Epithelial cell of prostate (primary cell): Measurements from ENCODE around the gene SLC6A18.
"Not testable (repeated sequence)": the region's sequence is repeated elsewhere in the genome, so short reads cannot be mapped to it uniquely, and the experiment has no call there.

ENCODE experiments used
- DNase-seq: peaks from one replicate; pipeline ENCODE4 v3.0.0-alpha.2; 2011; ENCODE audit warnings: low read depth, low spot score
- H3K27ac ChIP-seq: fragments of 450-650 bp; 2 replicates; pipeline ENCODE4 v1.5.1; 2017; ENCODE audit warnings: mild to moderate bottlenecking

Gene SLC6A18

DNA sequence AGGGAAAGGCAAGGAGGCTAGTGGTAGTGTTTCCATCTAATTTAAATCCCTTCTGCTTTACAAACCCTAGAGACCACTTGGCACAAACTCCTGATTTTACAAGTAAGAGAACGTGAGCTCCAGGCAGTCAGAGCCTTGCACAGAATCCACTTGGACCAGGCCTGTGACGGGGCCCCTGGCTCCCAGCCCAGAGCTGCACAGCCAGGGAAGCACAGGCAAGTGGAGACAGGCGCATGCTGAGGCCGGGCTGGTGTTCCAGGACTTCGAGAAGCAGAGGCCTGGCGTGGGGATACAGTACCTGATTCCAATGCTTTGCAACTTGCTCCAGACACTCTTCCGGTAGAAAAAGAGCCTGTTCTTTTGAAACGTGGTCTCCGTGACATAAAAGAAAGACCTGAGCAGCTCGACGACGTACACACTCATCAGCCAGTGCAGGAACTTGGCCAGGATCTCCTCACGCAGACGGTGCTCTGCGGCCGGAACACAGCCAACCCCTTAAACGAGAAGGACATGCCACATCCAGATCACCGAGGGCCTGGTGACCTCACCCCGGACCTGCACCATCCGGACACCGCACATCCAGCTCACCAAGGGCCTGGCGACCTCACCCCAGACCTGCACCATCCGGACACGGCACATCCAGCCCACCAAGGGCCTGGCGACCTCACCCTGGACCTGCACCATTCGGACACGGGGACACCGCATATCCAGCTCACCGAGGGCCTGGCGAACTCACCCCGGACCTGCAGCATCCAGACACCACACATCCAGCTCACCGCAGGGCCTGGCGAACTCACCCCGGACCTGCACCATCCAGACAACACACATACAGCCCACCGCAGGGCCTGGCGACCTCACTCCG is 57.2 kb downstream of the SLC6A18 start:
- DNase-seq: peak; percentile 41
- no peak overlapping the region for H3K27ac ChIP-seq

DNA sequence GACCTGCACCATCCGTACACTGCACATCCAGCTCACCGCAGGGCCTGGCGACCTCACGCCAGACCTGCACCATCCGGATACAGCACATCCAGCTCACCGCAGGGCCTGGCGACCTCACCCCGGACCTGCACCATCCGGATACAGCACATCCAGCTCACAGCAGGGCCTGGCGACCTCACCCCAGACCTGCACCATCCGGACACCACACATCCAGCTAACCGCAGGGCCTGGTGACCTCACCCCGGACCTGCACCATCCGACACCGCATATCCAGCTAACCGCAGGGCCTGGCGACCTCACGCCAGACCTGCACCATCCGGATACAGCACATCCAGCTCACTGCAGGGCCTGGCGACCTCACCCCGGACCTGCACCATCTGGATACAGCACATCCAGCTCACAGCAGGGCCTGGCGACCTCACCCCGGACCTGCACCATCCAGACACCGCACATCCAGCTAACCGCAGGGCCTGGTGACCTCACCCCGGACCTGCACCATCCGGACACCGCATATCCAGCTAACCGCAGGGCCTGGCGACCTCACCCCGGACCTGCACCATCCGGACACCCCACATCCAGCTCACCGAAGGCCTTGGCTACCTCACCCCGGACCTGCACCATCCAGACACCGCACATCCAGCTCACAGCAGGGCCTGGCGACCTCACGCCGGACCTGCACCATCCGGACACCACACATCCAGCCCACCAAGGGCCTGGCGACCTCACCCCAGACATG is 58.0 kb downstream of the SLC6A18 start:
- H3K27ac ChIP-seq, DNase-seq: not testable (repeated sequence)

DNA sequence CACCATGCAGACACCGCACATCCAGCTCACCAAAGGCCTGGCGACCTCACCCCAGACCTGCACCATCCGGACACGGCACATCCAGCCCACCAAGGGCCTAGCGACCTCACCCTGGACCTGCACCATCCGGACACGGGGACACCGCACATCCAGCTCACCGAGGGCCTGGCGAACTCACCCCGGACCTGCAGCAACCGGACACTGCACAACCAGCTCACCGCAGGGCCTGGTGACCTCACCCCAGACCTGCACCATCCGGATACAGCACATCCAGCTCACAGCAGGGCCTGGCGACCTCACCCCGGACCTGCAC is 58.5 kb downstream of the SLC6A18 start:
- not testable (repeated sequence) for H3K27ac ChIP-seq, DNase-seq

DNA sequence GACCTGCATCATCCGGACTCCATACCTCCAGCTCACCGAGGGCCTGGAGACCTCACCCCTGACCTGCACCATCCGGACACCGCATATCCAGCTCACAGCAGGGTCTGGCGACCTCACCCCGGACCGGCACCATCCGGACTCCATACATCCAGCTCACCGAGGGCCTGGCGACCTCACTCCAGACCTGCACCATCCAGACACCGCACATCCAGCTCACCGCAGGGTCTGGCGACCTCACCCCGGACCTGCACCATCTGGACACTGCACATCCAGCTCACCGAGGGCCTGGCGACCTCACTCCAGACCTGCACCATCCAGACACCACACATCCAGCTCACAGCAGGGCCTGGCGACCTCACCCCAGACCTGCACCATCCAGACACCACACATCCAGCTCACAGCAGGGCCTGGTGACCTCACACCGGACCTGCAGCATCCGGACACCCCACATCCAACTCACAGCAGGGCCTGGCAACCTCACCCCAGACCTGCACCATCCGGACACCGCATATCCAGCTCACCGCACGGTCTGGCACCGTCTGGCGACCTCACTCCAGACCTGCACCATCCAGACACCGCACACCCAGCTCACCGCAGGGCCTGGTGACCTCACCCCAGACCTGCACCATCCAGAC is 59.3 kb downstream of the SLC6A18 start:
- not testable (repeated sequence) for H3K27ac ChIP-seq, DNase-seq

DNA sequence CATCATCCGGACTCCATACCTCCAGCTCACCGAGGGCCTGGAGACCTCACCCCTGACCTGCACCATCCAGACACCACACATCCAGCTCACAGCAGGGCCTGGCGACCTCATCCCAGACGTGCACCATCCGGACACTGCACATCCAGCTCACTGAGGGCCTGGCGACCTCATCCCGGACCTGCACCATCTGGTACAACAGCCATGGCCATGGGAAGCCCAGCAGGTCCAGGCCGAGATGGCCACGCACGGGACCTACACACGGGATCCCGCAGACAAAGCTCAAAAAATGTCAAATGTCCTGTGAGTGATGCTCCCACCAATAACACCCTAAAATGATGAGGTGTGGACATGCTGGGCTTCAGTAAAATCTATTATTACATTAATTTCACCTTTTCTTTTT is 60.0 kb downstream of the SLC6A18 start:
- no peak for DNase-seq
- H3K27ac ChIP-seq: no peak overlapping the region

DNA sequence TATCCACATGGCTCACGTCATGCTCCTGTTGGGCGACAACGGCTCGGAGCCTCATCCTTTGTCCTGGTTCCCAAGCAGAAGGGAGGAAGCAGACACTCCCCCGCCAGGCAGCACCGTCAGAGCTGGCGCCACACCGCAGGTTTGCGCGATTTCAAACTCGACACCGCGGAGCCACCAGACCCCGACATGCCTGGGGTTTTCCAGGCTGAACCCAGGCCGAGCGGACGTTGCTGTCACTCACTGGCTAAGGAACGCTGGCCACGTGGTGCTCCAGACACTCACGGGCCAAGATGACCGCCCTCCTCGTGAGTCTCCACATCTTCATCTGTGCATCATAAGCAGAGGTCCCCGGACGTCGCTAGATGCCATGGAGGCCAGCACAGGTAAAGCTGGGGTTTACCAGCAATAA is 60.7 kb downstream of the SLC6A18 start:
- no peak for DNase-seq

DNA sequence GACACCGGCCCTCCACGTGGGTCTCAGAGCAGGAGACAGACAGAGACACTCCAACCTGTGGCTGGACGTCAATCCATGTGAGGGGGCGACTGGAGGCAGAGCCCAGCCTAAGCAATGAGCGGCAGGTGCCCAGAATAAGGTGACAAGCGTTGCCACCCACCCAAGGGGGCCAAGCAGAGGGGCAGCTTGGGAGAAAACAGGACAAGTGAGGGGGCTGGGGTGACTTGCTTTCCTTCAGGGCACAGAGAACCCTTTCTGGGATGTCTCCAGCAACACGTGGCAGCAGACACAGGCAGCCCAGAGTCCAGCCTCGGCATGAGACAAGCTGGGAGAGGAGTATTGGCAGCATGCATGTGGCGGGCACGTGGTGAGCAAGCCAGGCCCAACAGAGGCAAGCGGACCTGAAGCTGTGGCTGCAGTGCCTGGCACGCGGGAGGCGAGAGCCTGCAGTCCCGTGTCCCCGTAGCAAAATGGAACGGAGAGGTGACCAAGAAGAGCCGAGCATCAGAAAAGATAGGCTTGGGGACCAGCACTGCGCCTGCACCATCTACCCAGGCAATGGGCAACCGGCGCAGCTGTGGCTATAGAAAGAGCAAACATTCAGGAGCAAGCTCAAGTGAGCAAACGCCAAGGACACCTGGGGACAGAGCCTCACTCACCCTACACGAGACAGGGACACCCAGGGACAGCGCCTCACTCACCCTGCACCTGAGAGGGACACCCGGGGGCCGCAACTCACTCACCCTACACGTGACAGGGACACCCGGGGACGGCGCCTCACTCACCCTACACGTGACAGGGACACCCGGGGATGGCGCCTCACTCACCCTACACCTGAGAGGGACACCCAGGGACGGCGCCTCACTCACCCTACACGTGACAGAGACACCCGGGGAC is 63.5 kb downstream of the SLC6A18 start:
- no peak for DNase-seq
- H3K27ac ChIP-seq: no peak overlapping the region

More for the DNA sequence above, 60.7 kb downstream of the SLC6A18 start:
- no peak overlapping the region for H3K27ac ChIP-seq

DNA sequence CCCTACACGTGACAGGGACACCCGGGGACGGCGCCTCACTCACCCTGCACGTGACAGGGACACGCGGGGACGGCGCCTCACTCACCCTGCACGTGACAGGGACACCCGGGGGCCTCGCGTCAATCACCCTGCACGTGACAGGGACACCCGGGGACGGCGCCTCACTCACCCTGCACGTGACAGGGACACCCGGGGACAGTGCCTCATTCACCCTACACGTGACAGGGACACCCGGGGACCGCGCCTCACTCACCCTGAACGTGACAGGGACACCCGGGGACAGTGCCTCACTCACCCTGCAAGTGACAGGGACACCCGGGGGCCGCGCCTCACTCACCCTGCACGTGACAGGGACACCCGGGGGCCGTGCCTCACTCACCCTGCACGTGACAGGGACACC is 64.4 kb downstream of the SLC6A18 start:
- DNase-seq: not testable (repeated sequence)

DNA sequence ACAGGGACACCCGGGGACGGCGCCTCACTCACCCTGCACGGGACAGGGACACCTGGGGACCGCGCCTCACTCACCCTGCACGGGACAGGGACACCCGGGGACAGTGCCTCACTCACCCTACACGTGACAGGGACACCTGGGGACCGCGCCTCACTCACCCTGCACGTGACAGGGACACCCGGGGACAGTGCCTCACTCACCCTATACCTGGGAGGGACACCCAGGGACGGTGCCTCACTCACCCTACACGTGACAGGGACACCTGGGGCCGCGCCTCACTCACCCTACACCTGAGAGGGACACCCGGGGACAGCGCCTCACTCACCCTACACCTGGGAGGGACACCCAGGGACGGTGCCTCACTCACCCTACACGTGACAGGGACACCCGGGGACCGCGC is 65.8 kb downstream of the SLC6A18 start:
- H3K27ac ChIP-seq, DNase-seq: not testable (repeated sequence)

More for the DNA sequence above, 64.4 kb downstream of the SLC6A18 start:
- H3K27ac ChIP-seq: not testable (repeated sequence)

DNA sequence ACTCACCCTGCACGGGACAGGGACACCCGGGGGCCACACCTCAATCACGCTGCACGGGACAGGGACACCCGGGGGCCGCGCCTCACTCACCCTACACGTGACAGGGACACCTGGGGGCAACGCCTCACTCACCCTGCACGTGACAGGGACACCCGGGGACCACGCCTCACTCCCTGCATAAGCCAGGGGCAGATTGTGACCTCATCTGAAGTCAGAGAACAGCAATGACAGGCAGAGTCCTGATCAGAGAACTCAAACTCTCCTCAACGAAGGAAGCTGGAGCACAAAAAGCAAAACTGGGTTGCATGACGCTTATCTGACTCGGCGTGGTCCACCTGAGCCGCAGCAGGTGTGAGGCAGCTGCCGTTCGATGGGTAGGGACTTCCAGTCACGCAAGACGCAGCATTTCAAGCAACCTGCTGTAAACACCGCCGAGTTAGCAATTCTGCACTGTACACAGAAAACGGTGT is 66.5 kb downstream of the SLC6A18 start:
- H3K27ac ChIP-seq: no peak overlapping the region
- no peak for DNase-seq

DNA sequence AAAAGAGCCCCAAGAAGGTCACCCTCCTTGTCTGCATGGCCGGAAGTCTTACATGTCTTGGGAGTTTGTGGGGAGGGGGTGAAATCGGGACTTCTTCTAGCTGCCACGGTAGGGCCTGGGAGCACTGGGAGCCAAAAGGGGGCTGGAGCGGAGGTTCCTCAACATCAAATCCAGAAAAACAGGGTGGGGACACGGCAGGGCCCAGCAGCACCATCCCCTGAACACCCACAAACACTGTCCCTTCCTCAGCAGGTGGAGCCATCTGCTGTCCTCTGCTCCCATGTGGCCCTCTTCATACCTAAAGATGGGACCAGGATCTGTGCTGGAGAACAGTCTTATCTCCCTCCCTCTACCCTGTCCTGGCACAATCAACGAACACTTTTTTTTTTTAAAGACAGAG is 67.0 kb downstream of the SLC6A18 start:
- no peak overlapping the region for H3K27ac ChIP-seq
- DNase-seq: no peak

DNA sequence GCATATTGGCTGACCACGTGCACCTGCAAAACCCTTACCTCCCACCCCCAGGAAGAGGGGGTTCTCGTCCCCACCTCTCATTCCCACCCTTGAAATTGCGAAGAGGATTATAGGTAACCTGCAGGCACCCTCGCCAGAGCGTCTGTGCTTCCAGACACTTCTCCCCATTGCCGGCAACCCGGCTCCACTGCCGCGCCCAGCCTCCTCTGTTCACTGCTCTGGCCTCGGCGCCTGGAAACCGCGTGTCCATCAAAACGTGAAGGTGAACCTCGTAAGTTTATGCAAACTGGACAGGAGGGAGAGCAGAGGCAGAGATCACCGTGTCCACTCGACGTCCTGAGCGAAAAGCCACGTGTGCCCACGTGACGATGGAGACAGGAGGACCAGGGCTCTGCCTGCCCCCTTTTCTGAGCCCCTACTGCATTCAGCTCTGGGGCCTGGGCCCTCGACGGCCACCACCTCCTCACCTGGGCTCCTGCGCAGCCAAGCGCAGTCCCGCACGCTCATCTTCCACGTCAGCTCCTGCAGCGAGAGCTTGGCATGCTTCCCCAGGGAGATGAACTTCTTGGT is 67.8 kb downstream of the SLC6A18 start:
- no peak for DNase-seq

DNA sequence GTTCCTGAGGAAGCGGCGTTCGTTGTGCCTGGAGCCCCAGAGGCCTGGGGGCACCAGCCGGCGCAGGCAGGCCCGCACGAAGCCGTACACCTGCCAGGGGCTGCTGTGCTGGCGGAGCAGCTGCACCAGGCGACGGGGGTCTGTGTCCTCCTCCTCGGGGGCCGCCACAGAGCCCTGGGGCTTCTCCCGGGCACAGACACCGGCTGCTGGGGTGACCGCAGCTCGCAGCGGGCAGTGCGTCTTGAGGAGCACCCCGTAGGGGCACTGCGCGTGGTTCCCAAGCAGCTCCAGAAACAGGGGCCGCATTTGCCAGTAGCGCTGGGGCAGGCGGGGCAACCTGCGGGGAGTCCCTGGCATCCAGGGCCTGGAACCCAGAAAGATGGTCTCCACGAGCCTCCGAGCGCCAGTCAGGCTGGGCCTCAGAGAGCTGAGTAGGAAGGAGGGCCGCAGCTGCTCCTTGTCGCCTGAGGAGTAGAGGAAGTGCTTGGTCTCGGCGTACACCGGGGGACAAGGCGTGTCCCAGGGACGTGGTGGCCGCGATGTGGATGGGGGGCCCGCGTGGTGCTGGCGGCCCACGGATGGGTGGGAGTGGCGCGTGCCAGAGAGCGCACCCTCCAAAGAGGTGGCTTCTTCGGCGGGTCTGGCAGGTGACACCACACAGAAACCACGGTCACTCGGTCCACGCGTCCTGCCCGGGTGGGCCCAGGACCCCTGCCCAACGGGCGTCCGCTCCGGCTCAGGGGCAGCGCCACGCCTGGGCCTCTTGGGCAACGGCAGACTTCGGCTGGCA is 68.4 kb downstream of the SLC6A18 start:
- no peak for DNase-seq
- H3K27ac ChIP-seq: no peak overlapping the region

More for the DNA sequence above, 67.8 kb downstream of the SLC6A18 start:
- H3K27ac ChIP-seq: no peak overlapping the region

DNA sequence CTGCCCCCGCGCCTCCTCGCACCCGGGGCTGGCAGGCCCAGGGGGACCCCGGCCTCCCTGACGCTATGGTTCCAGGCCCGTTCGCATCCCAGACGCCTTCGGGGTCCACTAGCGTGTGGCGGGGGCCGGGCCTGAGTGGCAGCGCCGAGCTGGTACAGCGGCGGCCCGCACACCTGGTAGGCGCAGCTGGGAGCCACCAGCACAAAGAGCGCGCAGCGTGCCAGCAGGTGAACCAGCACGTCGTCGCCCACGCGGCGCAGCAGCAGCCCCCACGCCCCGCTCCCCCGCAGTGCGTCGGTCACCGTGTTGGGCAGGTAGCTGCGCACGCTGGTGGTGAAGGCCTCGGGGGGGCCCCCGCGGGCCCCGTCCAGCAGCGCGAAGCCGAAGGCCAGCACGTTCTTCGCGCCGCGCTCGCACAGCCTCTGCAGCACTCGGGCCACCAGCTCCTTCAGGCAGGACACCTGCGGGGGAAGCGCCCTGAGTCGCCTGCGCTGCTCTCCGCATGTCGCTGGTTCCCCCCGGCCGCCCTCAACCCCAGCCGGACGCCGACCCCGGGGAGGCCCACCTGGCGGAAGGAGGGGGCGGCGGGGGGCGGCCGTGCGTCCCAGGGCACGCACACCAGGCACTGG is 69.1 kb downstream of the SLC6A18 start:
- no peak for DNase-seq
- no peak overlapping the region for H3K27ac ChIP-seq

DNA sequence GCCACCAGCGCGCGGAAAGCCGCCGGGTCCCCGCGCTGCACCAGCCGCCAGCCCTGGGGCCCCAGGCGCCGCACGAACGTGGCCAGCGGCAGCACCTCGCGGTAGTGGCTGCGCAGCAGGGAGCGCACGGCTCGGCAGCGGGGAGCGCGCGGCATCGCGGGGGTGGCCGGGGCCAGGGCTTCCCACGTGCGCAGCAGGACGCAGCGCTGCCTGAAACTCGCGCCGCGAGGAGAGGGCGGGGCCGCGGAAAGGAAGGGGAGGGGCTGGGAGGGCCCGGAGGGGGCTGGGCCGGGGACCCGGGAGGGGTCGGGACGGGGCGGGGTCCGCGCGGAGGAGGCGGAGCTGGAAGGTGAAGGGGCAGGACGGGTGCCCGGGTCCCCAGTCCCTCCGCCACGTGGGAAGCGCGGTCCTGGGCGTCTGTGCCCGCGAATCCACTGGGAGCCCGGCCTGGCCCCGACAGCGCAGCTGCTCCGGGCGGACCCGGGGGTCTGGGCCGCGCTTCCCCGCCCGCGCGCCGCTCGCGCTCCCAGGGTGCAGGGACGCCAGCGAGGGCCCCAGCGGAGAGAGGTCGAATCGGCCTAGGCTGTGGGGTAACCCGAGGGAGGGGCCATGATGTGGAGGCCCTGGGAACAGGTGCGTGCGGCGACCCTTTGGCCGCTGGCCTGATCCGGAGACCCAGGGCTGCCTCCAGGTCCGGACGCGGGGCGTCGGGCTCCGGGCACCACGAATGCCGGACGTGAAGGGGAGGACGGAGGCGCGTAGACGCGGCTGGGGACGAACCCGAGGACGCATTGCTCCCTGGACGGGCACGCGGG is 69.9 kb downstream of the SLC6A18 start, which contains the start of gene TERT:
TSS of gene TERT (minus strand) at position 234 of the 815 bp plus-strand sequence. CDS start at position 155, 79 bp downstream.
- H3K27ac ChIP-seq: no peak within 1 kb of the TSS
- no peak for DNase-seq

DNA sequence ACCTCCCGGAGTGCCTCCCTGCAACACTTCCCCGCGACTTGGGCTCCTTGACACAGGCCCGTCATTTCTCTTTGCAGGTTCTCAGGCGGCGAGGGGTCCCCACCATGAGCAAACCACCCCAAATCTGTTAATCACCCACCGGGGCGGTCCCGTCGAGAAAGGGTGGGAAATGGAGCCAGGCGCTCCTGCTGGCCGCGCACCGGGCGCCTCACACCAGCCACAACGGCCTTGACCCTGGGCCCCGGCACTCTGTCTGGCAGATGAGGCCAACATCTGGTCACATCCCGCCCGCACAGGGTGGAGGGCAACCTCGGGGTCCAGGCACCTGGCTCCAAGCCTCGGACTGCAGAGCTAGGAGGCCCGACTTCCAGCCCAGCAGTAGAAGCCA is 70.5 kb downstream of the SLC6A18 start:
- H3K27ac ChIP-seq: no peak overlapping the region
- no peak for DNase-seq
